ENCODE measurements around the gene BTN2A1.

DNA sequence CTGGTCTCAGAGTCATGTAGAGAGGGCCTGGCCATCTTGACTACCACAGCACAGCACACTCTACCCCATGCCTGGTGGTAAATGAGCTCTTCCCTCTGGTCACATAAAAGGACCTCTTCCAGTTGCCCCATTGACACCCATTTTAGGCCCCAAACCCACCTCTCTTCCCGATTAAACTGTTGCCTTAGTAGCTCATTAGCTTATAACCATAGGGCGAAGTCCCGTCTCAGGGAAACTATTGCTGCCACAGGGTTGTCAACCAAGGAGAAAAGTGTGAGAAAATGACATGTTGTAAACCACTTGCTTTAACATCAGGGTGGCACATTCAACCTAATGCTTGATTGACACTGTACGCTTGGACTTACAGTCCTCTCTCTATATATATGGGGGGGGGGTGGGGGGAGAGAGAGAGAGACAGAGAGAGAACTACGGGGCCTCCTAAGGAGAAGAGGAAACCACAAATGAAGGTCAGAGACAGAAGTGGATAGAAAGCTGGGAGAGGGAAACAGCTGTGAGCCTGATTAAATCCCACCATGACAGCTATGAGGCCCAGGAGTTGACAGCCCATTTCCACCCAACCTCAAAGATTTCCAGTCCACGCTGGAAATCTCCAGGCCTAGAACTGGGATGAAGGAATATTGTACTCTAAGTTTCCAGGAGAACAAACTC lies 27.5 kb downstream of the BTN2A1 start:
- TF ChIP-seq, protein P1, sequence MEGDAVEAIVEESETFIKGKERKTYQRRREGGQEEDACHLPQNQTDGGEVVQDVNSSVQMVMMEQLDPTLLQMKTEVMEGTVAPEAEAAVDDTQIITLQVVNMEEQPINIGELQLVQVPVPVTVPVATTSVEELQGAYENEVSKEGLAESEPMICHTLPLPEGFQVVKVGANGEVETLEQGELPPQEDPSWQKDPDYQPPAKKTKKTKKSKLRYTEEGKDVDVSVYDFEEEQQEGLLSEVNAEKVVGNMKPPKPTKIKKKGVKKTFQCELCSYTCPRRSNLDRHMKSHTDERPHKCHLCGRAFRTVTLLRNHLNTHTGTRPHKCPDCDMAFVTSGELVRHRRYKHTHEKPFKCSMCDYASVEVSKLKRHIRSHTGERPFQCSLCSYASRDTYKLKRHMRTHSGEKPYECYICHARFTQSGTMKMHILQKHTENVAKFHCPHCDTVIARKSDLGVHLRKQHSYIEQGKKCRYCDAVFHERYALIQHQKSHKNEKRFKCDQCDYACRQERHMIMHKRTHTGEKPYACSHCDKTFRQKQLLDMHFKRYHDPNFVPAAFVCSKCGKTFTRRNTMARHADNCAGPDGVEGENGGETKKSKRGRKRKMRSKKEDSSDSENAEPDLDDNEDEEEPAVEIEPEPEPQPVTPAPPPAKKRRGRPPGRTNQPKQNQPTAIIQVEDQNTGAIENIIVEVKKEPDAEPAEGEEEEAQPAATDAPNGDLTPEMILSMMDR (IDR thresholded peaks at IDR 0.05; ENCODE audit: low read length) = no peak
- TF ChIP-seq EZH2 (IDR thresholded peaks at IDR 0.05; ENCODE audit: borderline replicate concordance, low read length) = no peak

Measured in OCI-LY1 (cell line).